GM18507 (cell line): ENCODE results near the gene PIK3R2.

Experiments
- DNase-seq: peaks from one replicate; pipeline ENCODE4 v3.0.0; 2011; ENCODE audit warnings: low read depth; ENCODE audit not compliant: insufficient read length; ENCODE audit errors: extremely low spot score
- FAIRE-seq: peaks from 2 replicates; lab custom pipeline; 2011; peaks lifted over from hg19 to GRCh38; lab: Jason Lieb, UNC

PIK3R2 gene

DNA sequence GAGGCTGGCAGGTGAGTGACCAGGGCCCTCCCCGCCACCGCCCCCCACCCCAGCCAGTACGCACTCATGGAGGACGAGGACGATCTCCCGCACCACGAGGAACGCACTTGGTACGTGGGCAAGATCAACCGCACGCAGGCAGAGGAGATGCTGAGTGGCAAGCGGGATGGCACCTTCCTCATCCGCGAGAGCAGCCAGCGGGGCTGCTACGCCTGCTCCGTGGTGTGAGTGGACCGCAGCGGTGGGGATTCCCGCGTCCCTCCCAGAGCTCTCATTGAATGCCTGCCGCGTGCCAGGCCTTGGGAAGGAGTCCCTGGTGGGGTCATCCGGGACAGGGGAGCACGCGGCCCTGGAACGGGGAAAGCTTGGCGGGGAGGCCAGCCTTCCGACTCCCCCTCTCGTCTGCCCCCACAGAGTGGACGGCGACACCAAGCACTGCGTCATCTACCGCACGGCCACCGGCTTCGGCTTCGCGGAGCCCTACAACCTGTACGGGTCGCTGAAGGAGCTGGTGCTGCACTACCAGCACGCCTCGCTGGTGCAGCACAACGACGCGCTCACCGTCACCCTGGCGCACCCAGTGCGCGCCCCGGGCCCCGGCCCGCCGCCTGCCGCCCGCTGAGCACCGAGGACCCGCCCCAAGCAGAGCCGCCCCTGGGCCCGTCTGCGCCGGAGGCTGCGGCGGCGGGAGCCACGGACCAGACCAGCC, 15.9 kb downstream of the PIK3R2 start:
- DNase-seq (no peak), FAIRE-seq (no peak)

DNA sequence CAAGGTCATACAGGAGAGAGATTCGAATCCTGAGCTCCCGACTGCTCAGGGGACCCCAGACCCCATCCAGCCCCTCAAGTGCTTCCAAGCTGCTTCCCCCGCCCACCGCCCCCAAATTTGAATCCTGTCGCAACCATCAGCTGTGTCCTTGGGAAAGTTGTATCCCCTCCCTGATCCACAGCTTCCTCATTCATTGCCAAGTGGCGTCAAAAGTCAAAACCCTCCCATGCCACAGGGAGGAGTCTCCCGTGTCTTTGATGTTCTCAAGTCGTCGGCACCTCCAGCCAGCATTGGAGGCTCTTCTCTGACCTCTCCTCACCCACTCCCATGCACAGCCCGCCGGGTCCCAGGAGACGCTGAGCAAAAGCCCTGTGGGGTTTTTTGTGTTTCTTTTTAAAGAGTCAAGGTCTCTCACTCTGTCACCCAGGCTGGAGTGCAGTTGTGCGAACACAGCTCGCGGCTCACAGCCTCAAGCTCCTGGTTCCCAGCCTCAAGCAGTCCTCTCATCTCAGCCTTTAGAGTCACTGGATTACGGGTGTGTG, 17.8 kb downstream of the PIK3R2 start:
- FAIRE-seq (peak; percentile 97), DNase-seq (no peak)

GRCh38 chr19:18171605-18172327, 18.8 kb downstream of the PIK3R2 start:
- FAIRE-seq (peak; percentile 80), DNase-seq (no peak)

- FAIRE-seq = no peak
- DNase-seq = no peak
Measured at GRCh38 chr19:18172331-18173053, 19.5 kb downstream of the PIK3R2 start.

DNA sequence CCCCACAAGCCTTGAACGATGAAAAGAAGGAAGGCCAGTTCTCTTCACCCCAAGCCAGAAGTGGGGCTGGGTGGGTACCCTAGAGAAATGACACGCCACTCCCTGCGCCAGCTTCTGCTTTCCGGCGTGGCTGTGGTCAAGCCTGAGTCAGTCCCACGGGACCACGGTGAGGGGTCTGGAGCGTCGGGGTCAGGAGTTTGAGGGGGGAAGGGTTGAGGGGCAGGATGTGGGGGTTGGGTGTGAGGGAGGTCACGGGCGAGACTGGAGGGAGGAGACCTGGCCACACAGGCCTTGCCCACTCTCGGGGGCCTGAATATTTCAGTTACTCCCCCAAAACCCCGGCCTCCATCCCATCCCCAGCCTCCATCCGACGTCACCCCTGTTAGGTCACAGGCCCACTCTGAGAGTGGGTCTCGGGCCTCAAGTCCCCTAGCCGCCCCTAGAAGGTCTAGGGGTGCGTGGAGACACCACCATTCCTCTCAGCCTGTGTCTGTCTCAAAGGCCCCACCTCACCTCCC, 20.1 kb downstream of the PIK3R2 start:
- FAIRE-seq (no peak), DNase-seq (no peak)

- FAIRE-seq (peak; percentile 95), DNase-seq (no peak)
Measured at GRCh38 chr19:18173572-18174288, 20.8 kb downstream of the PIK3R2 start, which contains the start of gene IFI30. IFI30 (plus strand) TSS chr19:18173813; CDS start chr19:18173842, 29 bp downstream.

- DNase-seq (no peak), FAIRE-seq (no peak)
Measured at GRCh38 chr19:18174983-18175382, 22.0 kb downstream of the PIK3R2 start.

DNA sequence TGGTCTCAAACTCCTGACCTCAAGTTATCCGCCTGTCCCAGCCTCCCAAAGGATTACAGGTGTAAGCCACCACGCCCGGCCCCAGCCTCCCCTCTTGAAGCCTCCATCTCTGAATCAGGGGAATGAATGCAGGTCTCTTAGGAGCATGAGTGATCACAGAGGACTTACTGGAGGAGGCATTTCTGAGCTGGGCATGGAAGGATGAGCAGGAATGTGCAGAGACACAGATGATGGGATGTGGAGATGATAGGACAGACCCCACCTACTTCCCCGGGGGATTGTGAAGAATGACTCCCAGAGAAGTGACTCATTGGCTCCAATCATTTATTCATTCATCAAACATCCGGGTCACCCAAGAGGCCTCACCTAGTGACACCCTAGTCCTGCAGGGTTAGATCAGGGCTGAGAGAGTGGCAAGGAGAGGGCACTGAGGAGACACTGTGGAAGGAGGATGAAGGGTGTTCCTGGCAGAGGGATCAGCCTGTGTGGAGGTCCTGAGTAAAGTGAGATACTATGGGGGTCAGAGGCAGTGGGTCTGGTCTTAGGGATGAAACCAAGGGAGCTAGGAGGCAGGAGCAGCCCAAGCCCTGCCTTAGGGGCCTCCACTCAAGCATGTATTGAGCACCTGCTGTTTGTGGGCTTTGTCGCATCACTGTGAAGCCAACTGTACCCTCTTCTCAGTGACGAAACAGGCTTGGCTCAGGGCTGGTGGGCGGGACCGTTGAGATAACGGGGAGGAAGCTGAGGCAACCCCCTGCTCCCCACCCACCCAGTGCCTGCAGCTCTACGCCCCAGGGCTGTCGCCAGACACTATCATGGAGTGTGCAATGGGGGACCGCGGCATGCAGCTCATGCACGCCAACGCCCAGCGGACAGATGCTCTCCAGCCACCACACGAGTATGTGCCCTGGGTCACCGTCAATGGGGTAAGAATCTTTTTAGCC, 23.7 kb downstream of the PIK3R2 start:
- no peak for FAIRE-seq

GRCh38 chr19:18179957-18180356, 27.0 kb downstream of the PIK3R2 start:
- FAIRE-seq = peak; percentile 69

More for the DNA sequence above, 23.7 kb downstream of the PIK3R2 start:
- no peak for DNase-seq

DNA sequence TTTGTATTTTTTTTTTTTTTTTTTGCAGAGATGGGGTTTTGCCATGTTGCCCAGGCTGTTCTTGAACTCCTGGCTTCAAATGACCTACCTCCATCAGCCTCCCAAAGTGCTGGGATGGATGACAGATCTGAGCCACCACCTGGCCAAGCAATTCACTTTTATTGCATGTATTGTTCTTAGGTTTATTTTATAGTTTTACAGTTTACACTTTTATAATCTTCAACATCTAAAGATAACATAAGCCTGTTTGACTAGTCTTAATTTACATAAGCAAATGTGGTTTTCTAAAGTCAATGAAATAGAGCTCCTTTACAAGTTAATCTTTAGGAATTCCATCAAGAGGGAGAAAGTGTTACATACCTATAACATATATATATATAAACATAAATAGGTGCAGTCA, 30.6 kb downstream of the PIK3R2 start:
- DNase-seq = no peak
- no peak for FAIRE-seq

More at GRCh38 chr19:18179957-18180356, 27.0 kb downstream of the PIK3R2 start:
- DNase-seq = no peak

DNA sequence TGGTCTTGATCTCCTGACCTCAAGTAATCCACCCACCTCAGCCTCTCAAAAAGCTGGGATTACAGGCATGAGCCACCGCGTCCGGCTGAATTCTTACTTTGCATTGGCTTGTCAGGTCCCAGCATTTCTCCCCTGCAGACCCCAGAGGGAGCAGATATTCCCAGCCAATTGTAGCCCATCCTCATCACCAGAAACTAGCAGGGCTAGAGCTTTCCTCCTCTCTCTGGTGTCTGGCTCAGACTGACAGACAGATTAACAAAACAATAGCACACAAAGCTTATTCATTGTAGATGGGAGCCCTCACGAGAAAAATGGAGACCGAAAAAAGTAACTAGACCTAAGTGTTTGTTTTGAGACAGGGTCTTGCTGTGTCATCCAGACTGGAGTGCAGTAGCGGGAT, 32.6 kb downstream of the PIK3R2 start:
- FAIRE-seq = no peak

GRCh38 chr19:18190278-18190677, 37.3 kb downstream of the PIK3R2 start:
- no peak for DNase-seq
- FAIRE-seq = no peak

More for the DNA sequence above, 32.6 kb downstream of the PIK3R2 start:
- no peak for DNase-seq

DNA sequence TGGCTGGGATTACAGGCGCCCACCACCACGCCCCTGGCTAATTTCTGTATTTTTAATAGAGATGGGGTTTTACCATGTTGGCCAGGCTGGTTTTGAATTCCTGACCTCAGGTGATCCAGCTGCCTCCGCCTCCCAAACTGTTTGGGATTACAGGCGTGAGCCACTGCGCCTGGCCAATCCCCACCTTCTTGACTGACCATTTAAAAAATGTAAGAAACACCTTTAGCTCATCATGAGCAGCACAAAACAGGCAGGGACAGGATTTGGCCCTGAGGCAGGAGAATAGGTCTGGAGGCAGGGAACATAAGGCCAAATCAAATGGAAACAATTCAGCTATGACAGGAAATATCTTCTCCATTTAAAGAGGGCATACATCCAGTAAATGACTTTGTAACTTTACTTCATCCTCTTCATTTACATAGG, 38.7 kb downstream of the PIK3R2 start:
- DNase-seq (no peak), FAIRE-seq (no peak)

DNA sequence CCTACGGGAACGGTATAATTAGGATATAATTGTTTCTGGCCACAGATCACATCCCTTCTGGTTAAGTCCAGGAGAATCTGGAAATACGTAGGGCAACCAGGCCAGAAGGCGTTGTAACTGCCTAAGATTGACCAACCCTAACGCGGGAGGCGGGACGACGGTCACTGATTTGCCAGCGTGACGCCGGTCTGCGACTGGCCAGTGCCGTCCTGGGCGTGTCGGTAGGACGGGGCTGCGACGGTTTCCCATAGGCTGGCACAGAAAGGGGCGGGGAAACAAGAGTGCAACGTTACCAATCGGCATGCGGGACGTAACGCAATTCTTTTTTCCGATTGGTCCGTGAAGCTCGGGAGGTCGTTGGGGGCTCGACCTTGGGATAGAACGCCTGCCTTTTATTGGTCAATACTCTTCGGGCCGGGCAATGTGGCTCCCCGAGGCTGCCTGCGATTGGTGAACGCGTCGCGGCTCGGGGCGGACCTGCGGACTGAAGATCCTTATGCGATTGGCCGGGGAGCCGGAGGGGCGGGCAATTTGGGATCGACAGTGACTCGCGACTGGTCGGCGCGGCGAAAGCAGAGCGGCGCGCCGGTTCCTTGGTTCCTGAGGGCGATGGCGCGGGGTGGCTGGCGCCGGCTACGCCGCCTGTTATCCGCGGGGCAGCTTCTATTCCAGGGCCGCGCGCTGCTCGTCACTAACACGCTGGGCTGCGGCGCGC, 39.9 kb downstream of the PIK3R2 start, which contains the start of gene MPV17L2:
TSS of gene MPV17L2 (plus strand) at position 546 of the 715 bp plus-strand sequence. CDS start at position 610, 64 bp downstream.
- peak; percentile 100 for FAIRE-seq
- DNase-seq = peak; percentile 83

DNA sequence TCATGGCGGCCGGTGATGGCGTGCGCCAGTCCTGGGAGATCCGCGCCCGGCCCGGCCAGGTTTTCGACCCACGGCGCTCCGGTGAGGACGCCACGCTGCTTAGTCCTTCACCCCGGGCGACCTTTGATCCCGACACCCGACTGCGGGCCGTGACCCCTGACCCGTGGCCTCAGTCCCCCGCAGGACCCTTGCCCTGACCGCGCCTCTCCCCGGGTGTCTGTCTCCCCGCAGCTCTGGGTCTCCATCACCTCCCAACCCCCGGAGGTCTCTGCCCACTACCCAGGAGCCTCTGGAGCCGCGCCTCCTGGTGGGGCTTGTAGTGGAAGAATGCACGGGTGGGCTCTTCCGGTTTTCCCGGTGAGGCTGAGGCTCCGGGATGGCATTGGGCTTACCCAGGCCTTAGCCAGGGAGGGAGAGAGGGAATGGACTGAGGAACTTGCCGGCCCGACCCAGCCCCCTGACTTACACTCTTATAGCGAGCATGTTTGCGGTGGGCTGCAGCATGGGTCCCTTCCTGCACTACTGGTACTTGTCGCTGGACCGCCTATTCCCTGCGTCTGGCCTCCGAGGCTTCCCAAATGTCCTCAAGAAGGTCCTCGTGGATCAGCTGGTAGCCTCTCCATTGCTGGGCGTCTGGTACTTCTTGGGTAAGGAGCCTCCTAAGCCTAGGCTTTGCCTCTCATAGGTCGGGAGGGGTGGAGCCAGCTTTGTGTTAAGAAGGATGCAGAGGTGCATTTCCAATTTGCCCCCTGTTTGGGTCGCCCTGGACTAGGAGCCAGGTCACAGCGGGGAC, 40.6 kb downstream of the PIK3R2 start:
- no peak for FAIRE-seq
- DNase-seq = no peak

GRCh38 chr19:18194181-18194530, 41.2 kb downstream of the PIK3R2 start:
- DNase-seq = no peak
- no peak for FAIRE-seq
